ENCODE results near the gene USP3.

DNA sequence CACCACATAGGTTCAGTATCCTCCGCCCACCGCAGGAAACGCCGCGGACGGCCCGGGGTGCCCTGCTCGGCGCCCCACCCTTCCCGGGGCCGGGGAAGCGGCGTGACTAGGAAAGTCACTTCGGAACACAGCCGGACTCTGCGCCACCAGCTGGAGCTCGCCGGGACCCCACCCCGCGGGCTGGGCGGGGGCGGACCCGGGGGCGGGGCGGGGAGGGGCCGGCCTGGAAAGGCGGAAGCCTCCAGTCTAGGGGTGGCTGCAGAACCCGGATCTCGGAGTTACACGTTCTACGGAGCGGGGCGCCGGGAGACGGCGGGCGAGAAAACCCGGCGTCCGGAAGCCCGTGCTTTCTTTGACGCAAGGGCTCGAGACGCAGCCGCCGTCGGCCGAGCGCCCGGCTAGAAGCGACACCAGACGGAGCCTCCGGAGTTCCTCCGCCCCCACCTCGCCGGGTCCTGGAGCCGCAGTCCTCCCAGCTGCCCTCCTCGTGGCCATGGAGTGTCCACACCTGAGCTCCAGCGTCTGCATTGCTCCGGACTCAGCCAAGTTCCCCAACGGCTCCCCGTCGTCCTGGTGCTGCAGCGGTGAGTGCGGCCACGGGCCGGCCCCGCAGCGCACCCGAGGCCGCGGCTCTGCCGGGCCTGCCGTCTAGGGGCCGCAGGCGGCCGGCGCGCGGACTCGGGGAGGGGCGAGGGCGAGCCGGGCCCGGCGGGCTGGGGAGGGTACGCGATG, at the start of gene USP3:
- TF ChIP-seq, protein P1, sequence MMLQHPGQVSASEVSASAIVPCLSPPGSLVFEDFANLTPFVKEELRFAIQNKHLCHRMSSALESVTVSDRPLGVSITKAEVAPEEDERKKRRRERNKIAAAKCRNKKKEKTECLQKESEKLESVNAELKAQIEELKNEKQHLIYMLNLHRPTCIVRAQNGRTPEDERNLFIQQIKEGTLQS (CRISPR knock-in tag; conservative IDR thresholded peaks at IDR 0.05) = no peak
- TF ChIP-seq ATF1 (CRISPR knock-in tag; IDR thresholded peaks at IDR 0.05) (no peak), CTCF (IDR thresholded peaks at IDR 0.05) (no peak)
